SK-N-SH (cell line): ENCODE measurements around the gene ARHGAP26. TPM values are rescaled to one million over a fixed set of nuclear protein-coding genes. Genes with fewer than 3 reads are reported as not detected.

Experiments
- CTCF ChIA-PET: fragments of 300-600, 350-600 bp; formaldehyde crosslinking; extraction: SDS; loops from one replicate; lab custom pipeline; 2021; lab: Yijun Ruan, JAX
- POLR2A ChIA-PET: fragments of 350-600 bp; sonication (Branson Sonifier 250); formaldehyde crosslinking; extraction: SDS; loops from one replicate; lab custom pipeline; 2020; ENCODE audit warnings: antibody characterized with exemption, inconsistent platforms; lab: Yijun Ruan, JAX
- DNase-seq: peaks from one replicate; pipeline ENCODE4 v3.0.0; 2012
- H2AFZ ChIP-seq: fragments of 200-600 bp; sonication (generic); 2 replicates; pipeline ENCODE4 v1.8.1; 2016; ENCODE audit warnings: antibody characterized with exemption, mild to moderate bottlenecking, low read depth
- H3F3A ChIP-seq: fragments of 200-600 bp; sonication (generic); replicated peaks from 2 replicates; pipeline ENCODE3; 2016; ENCODE audit warnings: antibody characterized with exemption, mild to moderate bottlenecking; ENCODE audit not compliant: insufficient read depth
- H3K27ac ChIP-seq, 2 experiments: fragments of 200-500 bp in 1 of 2; fragments of 200-600 bp in 1 of 2; sonication (Bioruptor generic) in 1 of 2; sonication (generic), shearing (Covaris generic) in 1 of 2; 2 replicates each; pipeline versions ENCODE4 v1.5.1 to v1.6.1; 2014 to 2016; ENCODE audit warnings: low read depth in 2 of 2, inconsistent platforms in 1 of 2, low read length in 1 of 2, mild to moderate bottlenecking in 1 of 2, mixed read lengths in 1 of 2
- H3K27me3 ChIP-seq: fragments of 200-600 bp; sonication (generic), shearing (Covaris generic); 2 replicates; pipeline ENCODE4 v1.6.1; 2016; ENCODE audit warnings: mixed run types; ENCODE audit not compliant: insufficient read depth
- H3K36me3 ChIP-seq, 2 experiments: fragments of 200-500 bp in 1 of 2; fragments of 200-600 bp in 1 of 2; sonication (Bioruptor generic) in 1 of 2; sonication (generic) in 1 of 2; replicated peaks in 1 of 2; 2 replicates each; pipeline versions ENCODE3 to v1.5.1; 2014 to 2016; ENCODE audit warnings: low read length in 1 of 2, mild to moderate bottlenecking in 1 of 2; ENCODE audit not compliant: insufficient read depth in 2 of 2, control insufficient read depth in 1 of 2
- H3K4me1 ChIP-seq, 2 experiments: fragments of 200-500 bp in 1 of 2; fragments of 200-600 bp in 1 of 2; sonication (Bioruptor generic) in 1 of 2; sonication (generic), shearing (Covaris generic) in 1 of 2; 2 replicates each; pipeline versions ENCODE4 v1.5.1 to v1.6.1; 2014 to 2016; ENCODE audit warnings: low read depth in 1 of 2, low read length in 1 of 2, mixed run types in 1 of 2; ENCODE audit not compliant: insufficient read depth in 2 of 2, control insufficient read depth in 1 of 2
- H3K4me2 ChIP-seq: fragments of 200-600 bp; sonication (generic), shearing (Covaris generic); 2 replicates; pipeline ENCODE4 v1.6.1; 2017; ENCODE audit warnings: mixed run types
- H3K4me3 ChIP-seq, 2 experiments: fragments of 200-500 bp in 1 of 2; fragments of 200-600 bp in 1 of 2; sonication (Bioruptor generic) in 1 of 2; sonication (generic), shearing (Covaris generic) in 1 of 2; 2 replicates each; pipeline versions ENCODE4 v1.5.1 to v1.8.1; 2014 to 2016; ENCODE audit warnings: low read depth in 2 of 2, inconsistent platforms in 1 of 2, low read length in 1 of 2, mild to moderate bottlenecking in 1 of 2, mixed read lengths in 1 of 2, moderate library complexity in 1 of 2
- H3K79me2 ChIP-seq: fragments of 200-600 bp; sonication (generic); 2 replicates; pipeline ENCODE4 v1.8.1; 2017; ENCODE audit warnings: mild to moderate bottlenecking; ENCODE audit not compliant: insufficient read depth
- H3K9ac ChIP-seq: fragments of 200-600 bp; sonication (generic); 2 replicates; pipeline ENCODE4 v1.6.1; 2017; ENCODE audit warnings: mixed run types
- H3K9me2 ChIP-seq: fragments of 200-600 bp; sonication (generic); 2 replicates; pipeline ENCODE4 v1.6.1; 2017; ENCODE audit warnings: mixed run types
- H3K9me3 ChIP-seq: fragments of 200-600 bp; sonication (generic); 2 replicates; pipeline ENCODE4 v1.6.1; 2017; ENCODE audit warnings: mixed run types, mild to moderate bottlenecking, moderate library complexity
- H4K20me1 ChIP-seq: fragments of 200-600 bp; sonication (generic); 2 replicates; pipeline ENCODE4 v1.6.1; 2017; ENCODE audit warnings: mild to moderate bottlenecking, mixed run types; ENCODE audit not compliant: insufficient read depth
- ELF1 ChIP-seq: IDR thresholded peaks from 2 replicates; pipeline ENCODE4 v1.4.0; 2012
- FOXJ3 ChIP-seq: sonication (generic); formaldehyde crosslinking; IDR thresholded peaks from 2 replicates; pipeline ENCODE4 v1.5.1; 2020; ENCODE audit warnings: mild to moderate bottlenecking, missing genetic modification reagents
- GABPA ChIP-seq: IDR thresholded peaks from 2 replicates; pipeline ENCODE4 v1.4.0; 2012; ENCODE audit warnings: low read depth, mild to moderate bottlenecking
- GATA2 ChIP-seq: sonication (generic); formaldehyde crosslinking; IDR thresholded peaks from 2 replicates; pipeline ENCODE4 v1.5.0; 2020; ENCODE audit warnings: mild to moderate bottlenecking, missing genetic modification reagents
- MAX ChIP-seq: IDR thresholded peaks from 2 replicates; pipeline ENCODE4 v1.4.0; 2012; ENCODE audit warnings: low read depth
- MEF2A ChIP-seq: IDR thresholded peaks from 2 replicates; pipeline ENCODE4 v1.4.0; 2012; ENCODE audit warnings: low read depth, borderline replicate concordance
- RFX5 ChIP-seq: IDR thresholded peaks from 2 replicates; pipeline ENCODE4 v1.6.1; 2012; ENCODE audit warnings: mild to moderate bottlenecking, improper control_type of control experiment, low read length
- ZBTB33 ChIP-seq: IDR thresholded peaks from 2 replicates; pipeline ENCODE4 v1.4.0; 2012; ENCODE audit warnings: low read depth, borderline replicate concordance
- WGBS: methylation state at CpG from one replicate; pipeline ENCODE4 v1.1.6; 2017; ENCODE audit warnings: low lambda C conversion rate; 5-methylcytosine and 5-hydroxymethylcytosine counted together
- polyA plus RNA-seq, 3 experiments: library from polyadenylated mRNA; depleted of rRNA; stranded (reverse); fragments of >200 nt; gene quantifications; 2 replicates each; pipeline ENCODE4 v1.2.3, GENCODE V29; 2012

The ARHGAP26 gene
- polyA plus RNA-seq, 1 of the 3 experiments (the other 2 are of a cell fraction) = 6.1 TPM

- no peaks in the 10 kb centered on the region for H3F3A ChIP-seq
- H3K9me3 ChIP-seq = no peaks in the 10 kb centered on the region
- 0 out of 2 replicates have a peak, but pooled peaks cover 5% of the 10 kb centered on the region for H3K79me2 ChIP-seq
- ChIA-PET POLR2A (no interaction called here), CTCF (interaction anchor here (1.0 kb wide), 1 partner anchor 72 kb away, joined by 3 read pairs; no protein-coding TSS in a partner anchor)
- H3K4me3 ChIP-seq = no peak overlapping the region
- no peaks in the 10 kb centered on the region for H4K20me1 ChIP-seq
- no peak overlapping the region for H3K4me2 ChIP-seq
- H3K27me3 ChIP-seq = no peaks in the 10 kb centered on the region
- WGBS = 87% methylated on average over 3 of the region's 3 CpGs
- no peak for DNase-seq
- peaks cover 0 to 29% of the 10 kb centered on the region in 2 experiments; a peak in 2 of 4 replicates for H3K4me1 ChIP-seq
- H3K36me3 ChIP-seq = no peaks in the 10 kb centered on the region
- H3K9ac ChIP-seq = no peak overlapping the region
- TF ChIP-seq MAX = no peak
- no peak for TF ChIP-seq FOXJ3 (CRISPR knock-in tag)
- TF ChIP-seq GABPA = no peak
- no peak for TF ChIP-seq RFX5
- no peak for TF ChIP-seq ELF1
- no peak overlapping the region for H2AFZ ChIP-seq
- no peaks in the 10 kb centered on the region for H3K9me2 ChIP-seq
- no peak overlapping the region for H3K27ac ChIP-seq
Observed at GRCh38 chr5:142795251-142795650, 25.1 kb downstream of the ARHGAP26 start.

DNA sequence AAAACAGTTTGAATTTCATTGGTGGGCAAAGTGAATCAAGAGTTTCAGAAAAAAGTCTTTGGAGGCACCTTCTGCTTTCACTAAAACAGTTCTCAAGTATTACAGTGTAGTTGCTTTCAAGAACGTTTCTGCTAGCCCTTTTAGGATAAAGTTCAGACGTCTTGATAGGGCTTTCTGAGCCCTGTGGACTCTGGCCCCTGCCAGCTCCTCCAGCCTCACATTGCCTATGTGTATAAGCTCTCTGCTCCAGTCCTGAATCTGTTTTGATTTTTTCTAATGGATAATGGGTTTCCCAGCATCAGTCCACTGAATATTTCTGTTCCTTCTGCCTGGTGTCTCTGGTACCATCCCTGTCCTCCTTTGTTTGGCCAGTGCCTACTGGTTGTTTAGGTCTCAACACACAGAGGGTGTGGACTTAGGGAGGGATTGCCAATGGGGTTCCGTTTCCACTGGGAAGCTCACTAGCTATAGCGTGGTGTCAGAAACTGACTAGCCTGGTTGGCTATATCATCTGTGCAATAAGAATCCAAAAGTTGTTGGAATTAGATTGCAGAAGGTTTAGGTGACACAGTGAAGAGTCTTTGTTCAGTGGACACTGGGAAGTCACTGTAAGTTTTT, 26.4 kb downstream of the ARHGAP26 start:
- ChIA-PET POLR2A (no interaction called here), CTCF (interaction anchor here (0.8 to 2.5 kb wide), 7 partner anchors 18 to 84 kb away, joined by 3 to 8 read pairs (median 5); no protein-coding TSS in a partner anchor)
- 89% methylated on average over 4 of the region's 4 CpGs for whole genome bisulfite sequencing

More for the DNA sequence above, 26.4 kb downstream of the ARHGAP26 start:
- Histone ChIP-seq H3K36me3 (no peaks in the 10 kb centered on the region), H3K9me3 (no peaks in the 10 kb centered on the region), H3K4me1 (peaks cover 0 to 27% of the 10 kb centered on the region in 2 experiments; a peak in 2 of 4 replicates), H3K4me2 (no peak overlapping the region), H3F3A (no peaks in the 10 kb centered on the region), H3K27me3 (no peaks in the 10 kb centered on the region), H3K4me3 (no peak overlapping the region), H3K27ac (no peak overlapping the region), H3K79me2 (no peaks in the 10 kb centered on the region), H2AFZ (no peak overlapping the region), H4K20me1 (no peaks in the 10 kb centered on the region), H3K9me2 (no peaks in the 10 kb centered on the region), H3K9ac (no peak overlapping the region)
- TF ChIP-seq FOXJ3 (CRISPR knock-in tag) = no peak
- no peak for TF ChIP-seq MEF2A
- no peak for TF ChIP-seq ZBTB33
- TF ChIP-seq GATA2 (CRISPR knock-in tag) = no peak
- no peak for DNase-seq
